CD14-positive monocyte (primary cell): Measurements from ENCODE around the gene FOXP1. TPM values are rescaled to one million over a fixed set of nuclear protein-coding genes. Genes with fewer than 3 reads are reported as not detected.

Experiments used
- DNase-seq, 3 donors: peaks; one replicate each; pipeline ENCODE4 v3.0.0-alpha.2; 2011 to 2022
- H2AFZ ChIP-seq: 2 replicates; pipeline ENCODE4 v1.6.0; 2012; ENCODE audit warnings: mild to moderate bottlenecking, low read depth, low read length, inconsistent platforms; ENCODE audit not compliant: insufficient read depth, poor library complexity, severe bottlenecking
- H3K27ac ChIP-seq, 2 donors: 1 replicate in 1 of 2; 2 replicates in 1 of 2; pipeline ENCODE4 v1.5.1; 2012 to 2013; ENCODE audit warnings: low read length in 2 of 2, control low read depth in 1 of 2, inconsistent platforms in 1 of 2, low read depth in 1 of 2, mild to moderate bottlenecking in 1 of 2
- H3K27me3 ChIP-seq, 2 donors: one replicate each; pipeline versions ENCODE4 v1.6.0 to v1.6.1; 2011 to 2013; ENCODE audit warnings: low read length in 2 of 2; ENCODE audit not compliant: control insufficient read depth in 2 of 2, insufficient read depth in 2 of 2
- H3K36me3 ChIP-seq, 2 donors: replicated peaks in 1 of 2; 1 replicate in 1 of 2; 2 replicates in 1 of 2; pipeline versions ENCODE4 v1.5.1 to v1.6.1; 2012 to 2013; ENCODE audit warnings: low read length in 2 of 2, control low read depth in 1 of 2, inconsistent platforms in 1 of 2, mild to moderate bottlenecking in 1 of 2; ENCODE audit not compliant: insufficient read depth in 2 of 2, control insufficient read depth in 1 of 2
- H3K4me1 ChIP-seq, 2 donors: 1 replicate in 1 of 2; 2 replicates in 1 of 2; pipeline versions ENCODE4 v1.5.1 to v1.6.1; 2012 to 2013; ENCODE audit warnings: low read length in 2 of 2, control low read depth in 1 of 2, inconsistent platforms in 1 of 2, mild to moderate bottlenecking in 1 of 2, moderate library complexity in 1 of 2; ENCODE audit not compliant: insufficient read depth in 2 of 2, control insufficient read depth in 1 of 2
- H3K4me2 ChIP-seq: replicated peaks from 2 replicates; pipeline ENCODE3; 2012; ENCODE audit warnings: low read length, moderate library complexity, mild to moderate bottlenecking; ENCODE audit not compliant: poor library complexity, severe bottlenecking; ENCODE audit errors: extremely low read depth
- H3K4me3 ChIP-seq, 3 experiments: fragments of 200-600 bp in 1 of 3; sonication (generic) in 1 of 3; replicated peaks in 1 of 3; 1 replicate in 2 of 3; 2 replicates in 1 of 3; pipeline ENCODE4 v1.5.1; 2011 to 2013; ENCODE audit warnings: low read length in 3 of 3, mild to moderate bottlenecking in 3 of 3, control low read depth in 2 of 3, low read depth in 2 of 3, inconsistent platforms in 1 of 3, moderate library complexity in 1 of 3
- H3K79me2 ChIP-seq: 2 replicates; pipeline ENCODE4 v1.6.0; 2012; ENCODE audit warnings: mild to moderate bottlenecking, control low read depth, inconsistent platforms, low read length, moderate library complexity; ENCODE audit not compliant: insufficient read depth
- H3K9ac ChIP-seq: 2 replicates; pipeline ENCODE4 v1.6.0; 2017; ENCODE audit warnings: low read length, mild to moderate bottlenecking; ENCODE audit not compliant: insufficient read depth, poor library complexity, severe bottlenecking
- H3K9me3 ChIP-seq, 2 donors: replicated peaks in 1 of 2; 1 replicate in 1 of 2; 2 replicates in 1 of 2; pipeline versions ENCODE4 v1.5.1 to v1.6.1; 2012 to 2013; ENCODE audit warnings: low read length in 2 of 2, control low read depth in 1 of 2; ENCODE audit not compliant: control insufficient read depth in 1 of 2, insufficient read depth in 1 of 2
- H4K20me1 ChIP-seq: 2 replicates; pipeline ENCODE4 v1.6.0; 2012; ENCODE audit warnings: mild to moderate bottlenecking, low read length, control low read depth, moderate library complexity; ENCODE audit not compliant: insufficient read depth
- H3K27ac Mint-ChIP-seq, 7 donors: one replicate each; pipeline ENCODE4 v1.8.0; 2020; ENCODE audit warnings: mild to moderate bottlenecking in 7 of 7, mixed read lengths in 7 of 7, moderate library complexity in 6 of 7, inconsistent platforms in 2 of 7
- H3K27me3 Mint-ChIP-seq, 3 donors: one replicate each; pipeline ENCODE4 v1.8.0; 2021 to 2022; ENCODE audit warnings: low read depth in 3 of 3, mild to moderate bottlenecking in 3 of 3, mixed read lengths in 3 of 3, moderate library complexity in 3 of 3, inconsistent platforms in 1 of 3
- H3K36me3 Mint-ChIP-seq, 2 donors: one replicate each; pipeline ENCODE4 v1.8.0; 2020; ENCODE audit warnings: mixed read lengths in 2 of 2, inconsistent platforms in 1 of 2, mild to moderate bottlenecking in 1 of 2
- H3K4me1 Mint-ChIP-seq: one replicate; pipeline ENCODE4 v1.8.0; 2020; ENCODE audit warnings: mild to moderate bottlenecking, mixed read lengths
- H3K4me3 Mint-ChIP-seq, 2 donors: one replicate each; pipeline ENCODE4 v1.8.0; 2020; ENCODE audit warnings: mild to moderate bottlenecking in 2 of 2, mixed read lengths in 2 of 2, moderate library complexity in 1 of 2
- H3K9me3 Mint-ChIP-seq, 7 donors: one replicate each; pipeline ENCODE4 v1.8.0; 2020 to 2022; ENCODE audit warnings: mixed read lengths in 7 of 7, mild to moderate bottlenecking in 6 of 7, moderate library complexity in 6 of 7, inconsistent platforms in 2 of 7
- CTCF ChIP-seq: fragments of 200-600 bp; IDR thresholded peaks from one replicate; pipeline ENCODE4 v1.8.0; 2022; ENCODE audit warnings: antibody characterized with exemption, mild to moderate bottlenecking
- WGBS: methylation state at CpG from one replicate; pipeline ENCODE4 v1.1.5; 2013; ENCODE audit warnings: missing lambda C conversion rate; ENCODE audit not compliant: insufficient coverage; 5-methylcytosine and 5-hydroxymethylcytosine counted together
- intact Hi-C, 2 donors: fragments of 100-400 bp; cut with micrococcal nuclease; formaldehyde crosslinking; loops; one replicate each; pipeline versions ENCODE4 v1.15.0 to v1.15.1; 2023
- polyA plus RNA-seq, 3 donors: library from polyadenylated mRNA; depleted of rRNA in 1 of 3; unstranded in 2 of 3; stranded (reverse) in 1 of 3; fragments of 300-500 nt in 2 of 3; fragments of >200 nt in 1 of 3; fragmentation: Illumina TruSeq in 2 of 3; gene quantifications; 1 replicate in 2 of 3; 2 replicates in 1 of 3; pipeline ENCODE4 v1.2.3, GENCODE V29; 2012 to 2021

FOXP1 gene
- polyA plus RNA-seq, 3 donors = 25.7 to 42.6 (median 27.8) TPM

- H3K79me2 ChIP-seq = no peaks in the 10 kb centered on the region
- Mint-ChIP-seq H3K9me3 (no peaks in the 10 kb centered on the region), H3K4me1 (no peaks in the 10 kb centered on the region), H3K27ac (no peak overlapping the region), H3K4me3 (no peak overlapping the region), H3K27me3 (peaks cover 0 to 2% (median 0%) of the 10 kb centered on the region in 3 donors), H3K36me3 (peaks cover 48 to 61% of the 10 kb centered on the region in 2 donors)
- H3K4me2 ChIP-seq = no peak overlapping the region
- TF ChIP-seq CTCF = no peak
- H3K36me3 ChIP-seq = peaks cover 33 to 75% of the 10 kb centered on the region in 2 donors
- H3K4me1 ChIP-seq = no peaks in the 10 kb centered on the region
- intact Hi-C loops = no loop called here
- WGBS = no CpG with 5 or more reads among the region's 8 CpGs
- DNase-seq = no peak
- H3K9ac ChIP-seq = no peak overlapping the region
- peaks cover 11% of the 10 kb centered on the region for H4K20me1 ChIP-seq
- H3K9me3 ChIP-seq = no peaks in the 10 kb centered on the region
- H3K27me3 ChIP-seq = no peaks in the 10 kb centered on the region
- no peak overlapping the region for H2AFZ ChIP-seq
- H3K27ac ChIP-seq = no peak overlapping the region
- no peak overlapping the region for H3K4me3 ChIP-seq
Measured at GRCh38 chr3:70984776-70985482, 598.6 kb downstream of the FOXP1 start.

- intact Hi-C loops = no loop called here
- Mint-ChIP-seq H3K27ac (peak overlapping the region in 2 of 7 donors; percentile 19 to 31), H3K4me1 (no peaks in the 10 kb centered on the region), H3K27me3 (peaks cover 0 to 3% (median 2%) of the 10 kb centered on the region in 3 donors), H3K36me3 (peaks cover 60 to 67% of the 10 kb centered on the region in 2 donors), H3K4me3 (no peak overlapping the region), H3K9me3 (no peaks in the 10 kb centered on the region)
- Histone ChIP-seq H3K4me1 (no peaks in the 10 kb centered on the region), H2AFZ (no peak overlapping the region), H3K4me3 (no peak overlapping the region), H3K79me2 (no peaks in the 10 kb centered on the region), H3K27me3 (no peaks in the 10 kb centered on the region), H3K9ac (no peak overlapping the region), H3K9me3 (no peaks in the 10 kb centered on the region), H4K20me1 (peaks cover 13% of the 10 kb centered on the region), H3K36me3 (peaks cover 40 to 77% of the 10 kb centered on the region in 2 donors), H3K27ac (no peak overlapping the region), H3K4me2 (no peak overlapping the region)
- no peak for TF ChIP-seq CTCF
- no peak for DNase-seq
- 89% methylated on average over 4 of the region's 6 CpGs for WGBS
Measured at GRCh38 chr3:70982700-70983140, 600.8 kb downstream of the FOXP1 start.
